Measurements from ENCODE around the gene MCU. TPM values are rescaled to one million over a fixed set of nuclear protein-coding genes. Genes with fewer than 3 reads are reported as not detected.
A peak's percentile ranks its signal among the peaks of the same experiment; 100 is the strongest.

The MCU gene
- total and polyA plus RNA-seq, 2 of the 4 experiments (the other 2 are of a cell fraction): 36.2 to 36.7 TPM

- H3K27ac ChIP-seq (ENCODE audit: insufficient read depth, low read length): no peak overlapping the region
- H4K5ac ChIP-seq (ENCODE audit: low read depth, low read length): no peak overlapping the region
- no peaks in the 10 kb centered on the region for H3K9me3 ChIP-seq (ENCODE audit: control insufficient read depth, insufficient read depth, low read length)
- POLR2A ChIA-PET (ENCODE audit: unreplicated experiment): interaction anchor here (0.6 to 1.0 kb wide), 3 partner anchors 29 to 125 kb away, joined by 3 to 6 read pairs (median 5); no protein-coding TSS in a partner anchor
- no peak overlapping the region for H2AK9ac ChIP-seq (replicated peaks; ENCODE audit: low read depth, low read length, poor library complexity)
- H3K56ac ChIP-seq (ENCODE audit: extremely low read depth, insufficient read depth, low read length): no peak overlapping the region
- H3K9me1 ChIP-seq (ENCODE audit: insufficient read depth, low read length): 0 out of 2 replicates have a peak, but pooled peaks cover 3% of the 10 kb centered on the region
- H3K23ac ChIP-seq (ENCODE audit: low read depth, low read length): no peak overlapping the region
- no CpG with 5 or more reads among the region's 4 CpGs for WGBS, 2 experiments (ENCODE audit: extremely low coverage in 2 of 2, insufficient read length in 1 of 2)
- peaks cover 2% of the 10 kb centered on the region; the same call in 1 of the 2 replicates for H3K4me1 ChIP-seq (ENCODE audit: control insufficient read depth, insufficient read depth, low read length)
- H3K14ac ChIP-seq (replicated peaks; ENCODE audit: low read depth, low read length): no peak overlapping the region; the same call in 1 of the 2 replicates
- DNase-seq (peak; percentile 74), ATAC-seq (ENCODE audit: low read depth) (peak; percentile 87)
- intact Hi-C loops (cut with micrococcal nuclease): no loop called here
- peak overlapping the region; percentile 39; the same call in 1 of the 2 replicates for H3K4ac ChIP-seq (ENCODE audit: low read depth, low read length)
- CTCF ChIA-PET: interaction anchor here (0.5 to 0.6 kb wide), 2 partner anchors 278 to 312 kb away, joined by 3 read pairs; no protein-coding TSS in a partner anchor
- 0 out of 2 replicates have a peak, but pooled peaks cover 6% of the 10 kb centered on the region for H4K20me1 ChIP-seq (ENCODE audit: insufficient read depth, low read length)
- 0 out of 2 replicates have a peak, but pooled peaks cover 2% of the 10 kb centered on the region for H3K36me3 ChIP-seq (ENCODE audit: control insufficient read depth, insufficient read depth, low read length)
- TF ChIP-seq BHLHE40 (IDR thresholded peaks at IDR 0.05; ENCODE audit: low read depth, low read length): no peak
- TF ChIP-seq FOS (IDR thresholded peaks at IDR 0.05; ENCODE audit: low read depth, low read length): peak; percentile 25; the same call in 1 of the 2 replicates
- H3K18ac ChIP-seq (ENCODE audit: low read depth, low read length): peak overlapping the region; percentile 11; the same call in 1 of the 2 replicates
- no TSS peak for BruUV-seq (replicated peaks)
- dilution Hi-C loops (cut with HindIII; ENCODE audit: low sequenced_read_pairs, unreplicated experiment): no loop called here
- H2AK5ac ChIP-seq (ENCODE audit: low read depth, low read length): peak overlapping the region; percentile 10; the same call in 1 of the 2 replicates
- peak overlapping the region; percentile 73 for H3K4me2 ChIP-seq (ENCODE audit: low read depth, low read length)
- in situ Hi-C loops (cut with MboI; ENCODE audit: low sequenced_read_pairs): no loop called here
- no peak overlapping the region for H3K9ac ChIP-seq (ENCODE audit: low read depth, low read length)
- H4K8ac ChIP-seq (ENCODE audit: low read depth in 2 of 2, low read length in 2 of 2): no peak overlapping the region
- peak overlapping the region; percentile 71 for H2BK5ac ChIP-seq (ENCODE audit: low read depth, low read length, poor library complexity, severe bottlenecking)
- no peak overlapping the region for H4K91ac ChIP-seq (ENCODE audit: insufficient read depth, low read depth, low read length)
- peak overlapping the region; percentile 64; the same call in 1 of the 2 replicates for H2BK20ac ChIP-seq (ENCODE audit: low read depth, low read length)
- 0 out of 2 replicates have a peak overlapping the region, but pooled peaks have one; percentile 6 for H2BK120ac ChIP-seq (ENCODE audit: low read depth, low read length)
- peaks cover 21 to 37% of the 10 kb centered on the region in 2 experiments; a peak in 3 of 4 replicates for H3K79me1 ChIP-seq (ENCODE audit: low read depth in 1 of 2, low read length in 2 of 2)
- no peak overlapping the region for H3K4me3 ChIP-seq (ENCODE audit: insufficient read depth, low read depth, low read length)
- no peak overlapping the region; the same call in 2 of the 3 replicates for H2BK15ac ChIP-seq (ENCODE audit: low read depth, low read length)
- H2AFZ ChIP-seq (replicated peaks; ENCODE audit: low read length, poor library complexity): no peak overlapping the region
- H3K27me3 ChIP-seq (ENCODE audit: control insufficient read depth, insufficient read depth, low read length): no peaks in the 10 kb centered on the region
These were observed 120.9 kb downstream of the MCU start for GRCh38 chr10:72812753-72813430.

All from IMR-90 (cell line).